Stimulated activated CD4-positive, alpha-beta T cell treated with anti-CD3 and anti-CD28 coated beads, TNF-alpha, amount 100 ng/mL, for 1 hour (primary cell): Measurements from ENCODE around the gene MEGF6.
A peak's percentile ranks its signal among the peaks of the same experiment; 100 is the strongest.

Experiments used
- DNase-seq, 3 donors: peaks; one replicate each; pipeline ENCODE4 v3.0.0-alpha.2; 2020; ENCODE audit warnings: low read depth in 3 of 3, low spot score in 1 of 3

The MEGF6 gene

DNA sequence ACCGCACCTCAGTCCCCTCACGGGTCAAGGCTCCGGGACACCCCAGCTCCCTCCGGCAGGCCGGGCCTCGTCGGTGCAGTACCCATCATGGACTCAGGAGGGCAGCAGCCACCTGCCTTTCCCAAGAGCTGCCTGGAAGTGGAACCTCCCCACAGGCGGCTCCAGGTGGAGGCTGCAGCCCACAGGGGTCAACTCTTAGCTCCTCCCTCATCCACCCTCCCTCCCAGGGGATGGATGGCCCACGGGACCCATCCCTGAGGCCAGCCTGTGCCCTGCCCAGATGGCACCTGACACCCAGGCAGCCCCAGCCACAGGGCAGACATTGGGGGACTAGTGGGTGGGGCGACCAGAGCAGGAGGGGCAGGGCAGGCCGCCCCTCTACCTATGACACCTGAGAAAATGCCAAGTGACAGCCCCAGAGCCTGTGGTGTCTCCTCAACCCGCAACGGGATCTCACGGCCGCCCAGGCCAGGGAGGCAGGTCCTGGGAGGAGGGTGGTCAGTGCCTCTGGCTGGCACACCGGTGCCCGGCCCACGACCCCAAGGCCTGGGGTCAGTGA lies 158.0 kb downstream of the MEGF6 start:
- peak; percentile 25 to 67 (median 54) for DNase-seq

DNA sequence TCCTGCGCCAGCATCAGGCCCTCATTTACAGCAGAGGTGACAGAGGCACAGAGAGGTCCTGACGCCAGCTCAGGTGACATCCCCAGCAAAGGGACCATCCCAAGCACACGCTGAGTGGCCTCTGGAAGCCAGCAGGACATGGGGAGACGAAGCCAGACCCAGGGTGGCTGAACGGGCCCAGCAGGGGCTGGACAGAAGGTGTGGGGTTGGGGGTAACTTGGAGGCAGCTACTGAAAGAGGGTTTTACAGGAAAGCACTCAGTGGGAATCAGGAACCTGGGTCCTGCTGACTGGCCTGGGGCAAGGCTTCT lies 158.5 kb downstream of the MEGF6 start:
- no peak for DNase-seq

DNA sequence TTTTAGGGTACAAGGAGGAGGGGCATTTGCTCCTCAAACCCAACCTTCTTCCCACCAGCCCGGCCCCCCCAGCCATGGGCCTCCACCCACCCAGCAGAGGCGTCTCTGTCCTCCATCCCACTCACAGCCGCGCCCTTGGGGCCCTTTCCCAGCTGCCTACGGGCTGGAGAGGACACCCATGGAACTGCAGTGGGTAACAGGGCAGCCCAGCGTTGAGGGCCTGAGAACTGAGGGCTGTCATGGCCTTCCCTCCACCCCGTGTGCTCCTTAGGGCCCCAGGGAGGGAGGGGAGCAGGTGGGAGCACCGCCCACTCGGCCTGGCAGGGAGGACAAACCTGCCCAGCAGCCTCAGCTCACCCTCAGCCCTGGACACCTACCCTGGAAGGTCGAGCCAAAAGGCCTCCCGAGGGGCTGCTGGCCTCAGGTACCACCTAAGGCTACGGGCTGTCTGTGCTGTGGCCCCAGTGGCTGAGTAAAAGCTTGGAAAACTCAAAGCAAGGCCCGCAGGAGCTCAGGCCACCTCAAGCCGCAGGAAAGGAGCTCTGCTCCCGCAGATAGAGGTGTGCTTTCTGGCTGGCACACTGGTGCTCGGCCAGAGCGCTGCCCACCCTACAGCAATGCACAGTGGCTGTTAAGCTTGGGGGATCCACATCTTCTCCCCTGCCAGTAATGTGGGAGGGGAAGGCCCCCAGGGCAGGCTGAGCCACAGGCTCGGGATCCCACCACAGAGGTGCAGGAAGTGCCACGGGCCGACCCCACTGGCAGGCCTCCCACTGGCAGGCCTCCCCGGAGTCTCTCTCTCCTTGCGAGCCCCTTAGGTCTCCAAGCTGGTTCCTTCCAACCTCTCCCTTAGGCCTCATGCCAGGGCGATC lies 159.1 kb downstream of the MEGF6 start:
- no peak for DNase-seq

DNA sequence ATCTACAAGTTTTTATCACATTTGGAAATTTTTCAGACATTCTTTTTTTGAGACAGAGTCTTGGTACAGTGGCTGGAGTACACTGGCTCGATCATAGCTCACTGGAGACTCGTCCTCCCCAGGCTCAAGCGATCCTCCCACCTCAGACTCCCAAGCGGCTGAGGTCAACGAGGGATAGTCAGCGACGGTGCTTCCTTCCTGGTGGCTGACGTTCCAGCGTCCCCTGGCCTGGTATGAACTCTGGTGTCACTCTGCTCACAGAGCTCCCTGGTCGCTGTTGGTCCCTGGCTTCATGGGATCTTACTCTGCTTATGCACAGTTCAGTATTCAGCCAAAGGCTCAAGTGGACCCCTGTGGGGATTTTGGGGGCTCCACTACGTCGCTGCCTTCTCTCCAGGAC lies 160.3 kb downstream of the MEGF6 start:
- no peak for DNase-seq

DNA sequence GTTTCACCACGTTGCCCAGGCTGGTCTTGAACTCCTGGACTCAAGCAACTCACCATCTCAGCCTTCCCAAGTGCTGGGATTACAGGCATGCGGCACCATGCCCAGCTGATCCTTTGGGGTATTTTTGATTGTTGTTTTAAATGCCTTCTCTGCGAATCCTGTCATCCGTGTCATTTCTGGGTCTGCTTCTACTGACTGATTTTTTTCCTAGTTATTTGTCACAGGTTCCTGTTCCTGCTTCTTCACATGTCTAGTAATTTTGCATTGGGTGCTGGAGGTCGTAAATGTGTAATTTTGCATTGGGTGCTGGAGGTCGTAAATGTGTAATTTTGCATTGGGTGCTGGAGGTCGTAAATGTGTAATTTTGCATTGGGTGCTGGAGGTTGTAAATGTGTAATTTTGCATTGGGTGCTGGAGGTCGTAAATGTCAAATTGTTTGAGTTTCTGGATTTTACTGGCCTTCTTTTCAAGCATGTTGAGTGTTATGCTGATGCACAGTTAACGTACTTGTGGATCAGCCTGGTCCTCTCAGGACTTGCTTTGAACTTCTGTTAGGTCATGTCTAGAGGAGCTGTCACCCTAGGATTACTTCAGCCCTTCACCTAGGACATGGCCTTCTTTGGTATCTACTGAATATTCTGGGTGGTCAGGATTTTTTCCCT lies 161.0 kb downstream of the MEGF6 start:
- no peak for DNase-seq

DNA sequence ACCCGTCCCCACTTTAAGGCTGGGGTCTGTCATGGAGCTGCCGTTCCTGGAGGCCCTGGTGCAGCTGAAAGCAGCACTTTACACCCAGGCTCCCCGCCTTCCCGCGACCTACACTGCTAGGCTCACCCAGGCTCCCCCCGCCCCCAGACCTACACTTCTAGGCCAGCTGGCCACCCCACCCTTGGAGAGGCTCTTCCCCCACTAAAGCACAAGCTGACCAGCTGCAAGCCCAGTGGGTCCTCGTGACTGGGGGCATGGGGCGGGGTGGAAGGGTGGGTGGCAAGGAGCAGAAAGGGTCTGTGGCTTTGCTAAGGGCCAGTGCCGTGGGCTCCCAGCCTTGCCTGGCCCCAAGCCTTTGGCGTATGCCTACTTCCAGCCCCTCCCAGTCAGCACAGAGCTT lies 166.6 kb downstream of the MEGF6 start:
- no peak for DNase-seq

DNA sequence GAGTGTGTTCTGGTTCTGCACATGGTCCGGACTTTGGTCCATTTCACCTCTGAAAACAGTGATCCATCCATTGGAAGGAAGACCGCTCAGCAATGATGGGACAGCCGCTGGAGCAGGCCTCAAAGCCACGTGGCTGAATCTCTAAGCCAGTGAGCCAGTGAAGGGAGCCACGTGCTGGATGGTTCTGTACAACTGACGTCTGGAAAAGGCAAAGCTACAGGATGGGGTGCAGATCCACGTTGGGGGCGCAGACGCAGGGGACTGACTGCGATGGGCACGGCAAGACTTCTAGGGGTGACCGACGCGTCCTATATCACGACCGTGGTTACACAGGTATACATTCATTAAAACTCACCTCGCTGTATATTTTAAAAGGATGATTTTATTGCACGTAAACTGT lies 167.0 kb downstream of the MEGF6 start:
- DNase-seq = no peak

DNA sequence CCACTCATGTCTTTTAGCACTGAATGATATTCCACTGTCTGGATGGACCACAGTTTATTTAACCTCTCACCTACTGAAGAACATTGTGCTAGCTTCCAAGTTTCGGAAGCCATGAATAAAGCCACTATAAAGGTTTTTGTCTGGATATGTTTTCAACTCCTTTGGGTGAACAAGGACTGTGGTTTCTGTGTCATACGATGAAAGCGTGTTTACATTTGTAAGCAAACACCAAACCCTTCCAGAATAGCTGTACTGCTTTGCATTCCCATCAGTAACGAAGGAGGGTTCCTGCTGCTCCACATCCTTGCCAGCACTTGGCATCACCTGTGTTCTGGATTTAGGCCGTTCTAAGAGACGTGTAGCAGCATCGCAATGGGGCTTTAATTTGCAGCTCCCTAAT lies 167.5 kb downstream of the MEGF6 start:
- DNase-seq = no peak

DNA sequence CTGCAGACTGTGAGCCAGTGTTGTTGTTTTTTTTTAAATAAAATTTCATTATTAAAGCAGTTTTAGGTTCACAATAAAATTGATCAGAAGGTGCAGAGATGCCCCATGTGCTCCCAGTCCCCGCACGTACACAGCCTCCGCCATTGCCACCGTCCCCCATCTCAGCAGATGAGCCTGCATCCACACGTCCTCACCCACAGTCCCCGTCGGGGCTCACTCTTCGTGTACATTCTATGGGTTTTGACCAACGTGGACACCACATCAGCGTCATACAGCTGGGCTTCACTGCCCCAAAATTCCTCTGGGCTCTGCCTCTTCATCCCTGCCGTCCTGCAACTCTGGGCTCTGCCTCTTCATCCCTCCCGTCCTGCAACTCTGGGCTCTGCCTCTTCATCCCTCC lies 168.4 kb downstream of the MEGF6 start:
- no peak for DNase-seq

DNA sequence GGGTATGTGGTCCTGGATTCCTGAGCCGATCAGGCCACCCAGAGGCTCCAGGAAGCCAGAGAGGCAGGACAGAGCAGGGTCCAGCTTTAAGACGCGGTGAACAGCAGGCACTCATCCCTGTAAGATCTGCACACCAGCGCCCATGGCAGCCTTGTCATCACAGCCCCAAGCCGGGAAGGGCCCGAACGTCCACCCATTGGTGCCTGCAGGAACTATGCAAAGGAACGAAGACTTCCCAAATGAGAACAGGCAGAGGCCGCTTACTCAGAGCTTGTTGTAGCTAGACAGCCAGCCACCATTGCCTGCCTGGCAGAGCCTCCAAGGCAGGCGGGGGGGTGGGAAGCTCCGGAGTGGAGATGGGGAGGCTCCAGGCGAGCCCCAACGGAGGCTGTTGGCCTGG lies 169.0 kb downstream of the MEGF6 start:
- no peak for DNase-seq

DNA sequence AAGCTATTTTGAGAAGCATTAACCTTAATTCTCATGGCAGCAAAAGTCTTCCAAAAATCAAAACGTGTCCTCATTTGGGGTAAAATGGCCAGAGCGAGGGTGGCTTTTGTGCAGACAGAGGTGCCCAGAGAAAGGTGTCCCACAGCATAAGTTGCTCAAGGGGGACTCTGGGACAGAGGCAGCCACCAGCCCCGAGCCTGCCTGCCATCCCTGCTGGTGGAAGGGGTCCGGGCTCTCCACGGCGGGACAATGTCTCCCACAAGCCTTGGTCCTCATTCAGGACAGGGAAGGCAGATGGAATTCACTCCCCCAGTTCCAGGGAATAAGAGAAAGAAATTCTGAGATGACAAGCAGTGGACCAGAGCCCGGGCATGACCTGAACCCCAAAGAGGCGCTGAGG lies 169.4 kb downstream of the MEGF6 start:
- DNase-seq = no peak

DNA sequence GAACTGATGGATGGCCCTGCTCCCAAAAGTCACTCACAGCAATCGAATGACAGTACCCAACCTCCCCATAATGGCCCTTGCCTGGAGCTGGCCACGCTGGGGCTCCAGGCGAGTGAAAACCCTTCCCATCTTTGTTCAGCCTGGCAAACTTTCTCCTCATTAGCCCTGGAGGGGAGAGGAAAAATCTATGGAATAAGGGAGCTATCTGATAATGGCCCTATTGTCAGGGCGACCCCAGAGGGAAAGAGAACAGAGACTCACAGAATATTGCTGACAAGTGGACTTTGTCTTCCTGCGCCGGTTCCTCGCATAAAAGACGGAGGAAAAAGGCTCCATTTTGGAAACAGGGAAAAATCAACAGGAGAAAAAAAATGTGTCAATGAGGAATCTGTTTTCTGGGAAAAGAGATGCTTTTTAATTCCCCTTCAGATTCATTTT lies 169.9 kb downstream of the MEGF6 start:
- DNase-seq = no peak

DNA sequence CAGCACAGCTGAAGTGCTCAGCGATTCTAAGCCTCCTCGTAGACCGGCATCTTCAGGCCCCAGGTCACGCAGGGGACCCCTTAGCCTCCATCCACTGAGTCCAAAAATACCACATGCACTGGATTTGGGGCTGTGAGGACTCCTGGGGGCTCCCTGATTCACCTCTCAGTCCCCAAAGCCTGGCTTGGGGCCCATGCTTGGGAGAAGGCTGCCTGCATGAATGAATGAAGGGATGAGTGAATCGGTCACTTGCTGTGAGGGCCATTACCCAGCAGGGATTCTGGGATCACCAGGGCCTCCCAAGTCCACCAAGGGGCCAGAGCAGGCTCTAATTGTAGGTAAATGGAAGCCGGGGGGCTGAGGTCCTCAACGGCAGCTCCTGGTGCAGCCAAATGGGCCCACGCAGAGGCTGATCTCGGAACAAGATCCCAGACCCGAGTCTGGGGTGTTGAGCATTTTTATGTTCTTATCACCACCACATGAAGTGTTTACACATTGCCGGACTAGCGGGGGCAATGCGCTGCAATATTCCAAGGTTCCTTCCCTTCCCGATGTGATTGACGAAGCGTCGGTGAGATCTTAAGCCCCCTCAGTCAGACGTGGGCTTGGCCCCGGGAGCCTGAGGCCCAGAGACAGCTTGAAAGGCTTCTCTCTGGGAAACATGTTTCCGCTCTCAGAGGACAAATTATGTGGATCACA lies 170.4 kb downstream of the MEGF6 start:
- DNase-seq = no peak

DNA sequence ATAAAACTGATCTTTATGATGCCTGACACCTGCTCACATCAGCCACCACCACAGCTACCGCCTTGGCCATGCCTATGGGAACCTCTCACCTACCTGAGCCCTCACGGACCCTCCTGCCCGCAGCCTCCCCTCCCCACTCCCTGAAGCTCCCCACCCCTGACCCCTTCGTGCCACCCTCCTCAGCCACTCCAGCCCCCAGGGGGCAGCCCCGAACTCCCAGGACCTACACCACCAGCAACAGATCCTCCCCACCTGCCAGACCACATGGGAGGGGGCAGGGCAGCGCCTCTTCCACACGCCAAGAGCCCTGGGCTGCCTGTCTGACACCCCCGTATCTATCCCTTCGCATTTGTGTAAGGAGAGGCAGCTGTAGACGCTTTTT lies 171.0 kb downstream of the MEGF6 start:
- DNase-seq = no peak
